ENCODE data around the gene URI1.

The URI1 gene

GRCh38 chr19:29971648-29972047 lies 29.6 kb downstream of the URI1 start:
- DNase-seq, result no peak

- no peak for DNase-seq
Observed at GRCh38 chr19:29974701-29975100, 32.7 kb downstream of the URI1 start.

- DNase-seq, result no peak
Observed at GRCh38 chr19:29976151-29976943, 34.3 kb downstream of the URI1 start.

GRCh38 chr19:29978080-29978479 lies 36.0 kb downstream of the URI1 start:
- no peak for DNase-seq

GRCh38 chr19:29983568-29983967 lies 41.5 kb downstream of the URI1 start:
- no peak for DNase-seq

GRCh38 chr19:29985196-29985595 lies 43.2 kb downstream of the URI1 start:
- DNase-seq, result no peak

- DNase-seq, result no peak
Observed at GRCh38 chr19:29988351-29988750, 46.3 kb downstream of the URI1 start.

GRCh38 chr19:29992233-29992867 lies 50.3 kb downstream of the URI1 start:
- no peak for DNase-seq

GRCh38 chr19:29999490-29999889 lies 57.5 kb downstream of the URI1 start:
- DNase-seq, result no peak

GRCh38 chr19:30000862-30001261 lies 58.8 kb downstream of the URI1 start:
- no peak for DNase-seq

- no peak for DNase-seq
Observed at GRCh38 chr19:30001301-30001700, 59.3 kb downstream of the URI1 start.

- DNase-seq, result no peak
Observed at GRCh38 chr19:30001791-30002190, 59.8 kb downstream of the URI1 start.

GRCh38 chr19:30003866-30004265 lies 61.8 kb downstream of the URI1 start:
- no peak for DNase-seq

- no peak for DNase-seq
Observed at GRCh38 chr19:30004403-30004802, 62.4 kb downstream of the URI1 start.

GRCh38 chr19:30006207-30006606 lies 64.2 kb downstream of the URI1 start:
- no peak for DNase-seq

- no peak for DNase-seq
Observed at GRCh38 chr19:30008169-30008568, 66.1 kb downstream of the URI1 start.

- no peak for DNase-seq
Observed at GRCh38 chr19:30009013-30009412, 67.0 kb downstream of the URI1 start.

GRCh38 chr19:30011051-30011578 lies 69.1 kb downstream of the URI1 start:
- no peak for DNase-seq

- no peak for DNase-seq
Observed at GRCh38 chr19:30014770-30015169, 72.7 kb downstream of the URI1 start.

GRCh38 chr19:30017172-30017571 lies 75.1 kb downstream of the URI1 start:
- DNase-seq, result no peak

GRCh38 chr19:30020189-30020588 lies 78.2 kb downstream of the URI1 start:
- DNase-seq, result no peak

- DNase-seq, result no peak
Observed at GRCh38 chr19:30022659-30023058, 80.6 kb downstream of the URI1 start.

GRCh38 chr19:30023330-30023729 lies 81.3 kb downstream of the URI1 start:
- DNase-seq, result no peak

- no peak for DNase-seq
Observed at GRCh38 chr19:30024091-30024490, 82.1 kb downstream of the URI1 start.
